ENCODE results near the gene PRDM11.

PRDM11 gene

GRCh38 chr11:45209891-45210699 is 63.7 kb downstream of the PRDM11 start:
- DNase-seq (ENCODE audit: low read depth), result no peak

- DNase-seq (ENCODE audit: low read depth), result no peak
Measured at GRCh38 chr11:45210846-45211245, 64.4 kb downstream of the PRDM11 start.

- no peak for DNase-seq (ENCODE audit: low read depth)
Measured at GRCh38 chr11:45211732-45212131, 65.3 kb downstream of the PRDM11 start.

- no peak for DNase-seq (ENCODE audit: low read depth)
Measured at GRCh38 chr11:45212566-45213315, 66.3 kb downstream of the PRDM11 start.

GRCh38 chr11:45213316-45213665 is 66.9 kb downstream of the PRDM11 start:
- DNase-seq (ENCODE audit: low read depth), result no peak

- DNase-seq (ENCODE audit: low read depth), result no peak
Measured at GRCh38 chr11:45213717-45214116, 67.3 kb downstream of the PRDM11 start.

GRCh38 chr11:45215098-45215865 is 68.8 kb downstream of the PRDM11 start:
- no peak for DNase-seq (ENCODE audit: low read depth)

GRCh38 chr11:45216031-45216430 is 69.6 kb downstream of the PRDM11 start:
- DNase-seq (ENCODE audit: low read depth), result no peak

GRCh38 chr11:45216901-45217300 is 70.5 kb downstream of the PRDM11 start:
- DNase-seq (ENCODE audit: low read depth), result no peak

GRCh38 chr11:45217991-45218390 is 71.6 kb downstream of the PRDM11 start:
- no peak for DNase-seq (ENCODE audit: low read depth)

- DNase-seq (ENCODE audit: low read depth), result no peak
Measured at GRCh38 chr11:45218705-45219104, 72.3 kb downstream of the PRDM11 start.

- DNase-seq (ENCODE audit: low read depth), result no peak
Measured at GRCh38 chr11:45219411-45219810, 73.0 kb downstream of the PRDM11 start.

- DNase-seq (ENCODE audit: low read depth), result no peak
Measured at GRCh38 chr11:45223496-45223895, 77.1 kb downstream of the PRDM11 start.

- no peak for DNase-seq (ENCODE audit: low read depth)
Measured at GRCh38 chr11:45224766-45225165, 78.3 kb downstream of the PRDM11 start.

GRCh38 chr11:45225277-45225676 is 78.8 kb downstream of the PRDM11 start:
- DNase-seq (ENCODE audit: low read depth), result no peak

- DNase-seq (ENCODE audit: low read depth), result no peak
Measured at GRCh38 chr11:45225961-45226871, 79.8 kb downstream of the PRDM11 start.

GRCh38 chr11:45226901-45227300 is 80.5 kb downstream of the PRDM11 start:
- no peak for DNase-seq (ENCODE audit: low read depth)

GRCh38 chr11:45227836-45228235 is 81.4 kb downstream of the PRDM11 start:
- DNase-seq (ENCODE audit: low read depth), result no peak

- DNase-seq (ENCODE audit: low read depth), result no peak
Measured at GRCh38 chr11:45229401-45230020, 83.1 kb downstream of the PRDM11 start.

GRCh38 chr11:45232341-45233080 is 86.1 kb downstream of the PRDM11 start:
- no peak for DNase-seq (ENCODE audit: low read depth)
